ENCODE data around the gene KSR1.

GRCh38 chr17:27499451-27500265 lies 43.4 kb downstream of the KSR1 start:
- no peak for TF ChIP-seq FOXM1 (IDR thresholded peaks at IDR 0.05; ENCODE audit: borderline replicate concordance, low read depth)
- TF ChIP-seq EP300 (IDR thresholded peaks at IDR 0.05; ENCODE audit: borderline replicate concordance): no peak
- TF ChIP-seq MAX (IDR thresholded peaks at IDR 0.05): no peak
- no peak for TF ChIP-seq CEBPB (IDR thresholded peaks at IDR 0.05)
- TF ChIP-seq EGR1 (IDR thresholded peaks at IDR 0.05): no peak
- TF ChIP-seq REST (IDR thresholded peaks at IDR 0.05; ENCODE audit: low read depth): no peak
- no peak for TF ChIP-seq USF1 (IDR thresholded peaks at IDR 0.05)
